H1 (cell line): Measurements from ENCODE around the gene ZNF609. TPM values are rescaled to one million over a fixed set of nuclear protein-coding genes. Genes with fewer than 3 reads are reported as not detected.

Experiments used
- ASH2L ChIP-seq: fragments of 200-600, 300-600 bp; sonication (generic); IDR thresholded peaks from one replicate; pipeline ENCODE4 v1.7.1; 2017; ENCODE audit warnings: low read length
- CBX8 ChIP-seq: fragments of 300-800, 300-1000 bp; sonication (generic); IDR thresholded peaks from 2 replicates; pipeline ENCODE4 v1.7.1; 2016; ENCODE audit warnings: low read depth, low read length, borderline replicate concordance
- CHD2 ChIP-seq: IDR thresholded peaks from 2 replicates; pipeline ENCODE4 v1.6.1; 2012; ENCODE audit warnings: low read length, improper control_type of control experiment
- KDM1A ChIP-seq: fragments of 200-600, 300-600 bp; sonication (generic); IDR thresholded peaks from 2 replicates; pipeline ENCODE4 v1.7.1; 2016; ENCODE audit warnings: mild to moderate bottlenecking, low read length, borderline replicate concordance
- POLR2A ChIP-seq, 2 experiments: IDR thresholded peaks; 1 replicate in 1 of 2; 2 replicates in 1 of 2; pipeline ENCODE4 v1.6.1; 2011; ENCODE audit warnings: low read depth in 2 of 2, low read length in 2 of 2, mild to moderate bottlenecking in 2 of 2; ENCODE audit errors: control extremely low read depth in 1 of 2
- SIX5 ChIP-seq: IDR thresholded peaks from 2 replicates; pipeline ENCODE4 v1.6.1; 2011; ENCODE audit warnings: mild to moderate bottlenecking, low read depth, low read length
- TCF12 ChIP-seq: IDR thresholded peaks from 2 replicates; pipeline ENCODE4 v1.6.1; 2011; ENCODE audit warnings: low read depth, mild to moderate bottlenecking, low read length
- ZNF274 ChIP-seq: IDR thresholded peaks from 2 replicates; pipeline ENCODE4 v1.7.0; 2012; ENCODE audit warnings: low read length, borderline replicate concordance; ENCODE audit errors: extremely low read depth
- polyA plus RNA-seq, 7 experiments: library from polyadenylated mRNA; depleted of rRNA in 3 of 7; stranded (reverse) in 5 of 7; unstranded in 2 of 7; fragments of >200 nt in 5 of 7; fragments of 200-250 nt in 2 of 7; gene quantifications; 1 replicate in 5 of 7; 2 replicates in 1 of 7; 4 replicates in 1 of 7; pipeline versions ENCODE4 v1.2.1 to v1.2.3, GENCODE V29; 2011 to 2013; ENCODE audit warnings: missing spikeins in 2 of 7, mixed read lengths in 2 of 7
- total RNA-seq: library from RNA; stranded (reverse); fragmentation: NEBNext Ultra II Directional; extraction: Animal tissue kit (Norgen Biotek cat#: 25700); gene quantifications from 2 replicates; pipeline ENCODE4 v1.2.1, GENCODE V29; 2021

ZNF609 gene
- total and polyA plus RNA-seq, 2 of the 8 experiments (the other 6 are each of a cell fraction or from before 2014, with no cell fraction given), result 15.5 to 47.8 TPM

- no peak for TF ChIP-seq ZNF274
- TF ChIP-seq ASH2L, result no peak
- TF ChIP-seq SIX5, result no peak
- TF ChIP-seq CHD2, result no peak
- no peak for TF ChIP-seq CBX8
- TF ChIP-seq KDM1A, result no peak
- TF ChIP-seq TCF12, result no peak
- TF ChIP-seq POLR2A (IDR thresholded peaks at IDR 0.05; ENCODE audit: control extremely low read depth in 1 of 2, low read depth in 2 of 2, low read length in 2 of 2), result no peak
Measured at GRCh38 chr15:64453689-64454037, 6.7 kb upstream of the ZNF609 start (continued).
